ENCODE results near the gene ATXN8OS.

DNA sequence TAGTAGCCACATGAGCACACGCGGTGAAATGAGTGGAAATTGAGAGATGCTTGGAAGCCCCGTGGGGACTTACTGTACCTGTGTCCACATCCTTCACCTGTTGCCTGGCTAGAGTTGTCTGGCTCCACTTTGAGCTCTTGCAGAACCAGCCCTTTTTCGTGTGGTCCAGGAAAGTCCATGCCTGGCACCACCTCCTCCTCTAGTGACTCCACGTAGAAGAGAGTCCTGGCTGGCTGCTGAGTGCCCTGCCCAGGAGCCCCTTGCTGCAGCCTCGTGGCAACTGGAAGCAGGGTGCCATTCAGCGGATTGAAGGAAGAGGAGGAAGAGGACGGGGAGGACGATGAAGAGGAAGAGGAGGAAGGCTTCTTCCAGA, 515 bp upstream of the ATXN8OS start:
- TF ChIP-seq, protein P1, sequence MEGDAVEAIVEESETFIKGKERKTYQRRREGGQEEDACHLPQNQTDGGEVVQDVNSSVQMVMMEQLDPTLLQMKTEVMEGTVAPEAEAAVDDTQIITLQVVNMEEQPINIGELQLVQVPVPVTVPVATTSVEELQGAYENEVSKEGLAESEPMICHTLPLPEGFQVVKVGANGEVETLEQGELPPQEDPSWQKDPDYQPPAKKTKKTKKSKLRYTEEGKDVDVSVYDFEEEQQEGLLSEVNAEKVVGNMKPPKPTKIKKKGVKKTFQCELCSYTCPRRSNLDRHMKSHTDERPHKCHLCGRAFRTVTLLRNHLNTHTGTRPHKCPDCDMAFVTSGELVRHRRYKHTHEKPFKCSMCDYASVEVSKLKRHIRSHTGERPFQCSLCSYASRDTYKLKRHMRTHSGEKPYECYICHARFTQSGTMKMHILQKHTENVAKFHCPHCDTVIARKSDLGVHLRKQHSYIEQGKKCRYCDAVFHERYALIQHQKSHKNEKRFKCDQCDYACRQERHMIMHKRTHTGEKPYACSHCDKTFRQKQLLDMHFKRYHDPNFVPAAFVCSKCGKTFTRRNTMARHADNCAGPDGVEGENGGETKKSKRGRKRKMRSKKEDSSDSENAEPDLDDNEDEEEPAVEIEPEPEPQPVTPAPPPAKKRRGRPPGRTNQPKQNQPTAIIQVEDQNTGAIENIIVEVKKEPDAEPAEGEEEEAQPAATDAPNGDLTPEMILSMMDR (conservative IDR thresholded peaks at IDR 0.05; ENCODE audit: low read depth, low read length): no peak
- no peak for TF ChIP-seq EZH2 (IDR thresholded peaks at IDR 0.05; ENCODE audit: borderline replicate concordance, low read depth, low read length, poor library complexity, severe bottlenecking)
